ENCODE data around the gene TMEM39B. TPM values are rescaled to one million over a fixed set of nuclear protein-coding genes. Genes with fewer than 3 reads are reported as not detected.
"Not testable (repeated sequence)": the region's sequence is repeated elsewhere in the genome, so short reads cannot be mapped to it uniquely, and the experiment has no call there.

The TMEM39B gene
- total RNA-seq, 4 donors from 2014 or later, result 2.9 to 6.1 (median 4.8) TPM

- TF ChIP-seq POLR2AphosphoS5 (IDR thresholded peaks at IDR 0.05) (no peak), POLR2A (IDR thresholded peaks at IDR 0.05; ENCODE audit: low read depth) (no peak), CTCF (IDR thresholded peaks at IDR 0.05) (no peak), EP300 (IDR thresholded peaks at IDR 0.05) (no peak)
- Histone ChIP-seq H3K36me3 (no peaks in the 10 kb centered on the region), H3K9me3 (no peaks in the 10 kb centered on the region), H3K4me3 (no peak overlapping the region), H3K4me1 (peaks cover 26 to 57% (median 48%) of the 10 kb centered on the region in 4 donors), H3K27ac (replicated peaks in 1 of 4) (no peak overlapping the region), H3K27me3 (no peaks in the 10 kb centered on the region)
- WGBS, result 68% methylated on average over 5 of the region's 5 CpGs
- DNase-seq (ENCODE audit: extremely low spot score), result no peak
- intact Hi-C loops (cut with DNase I), result no loop called here
These were observed 66.2 kb downstream of the TMEM39B start for GRCh38 chr1:32138965-32139364.

- no peak overlapping the region for H3K4me3 ChIP-seq
- no peaks in the 10 kb centered on the region for H3K27me3 ChIP-seq
- TF ChIP-seq POLR2A (IDR thresholded peaks at IDR 0.05; ENCODE audit: low read depth) (no peak), POLR2AphosphoS5 (IDR thresholded peaks at IDR 0.05) (peak in 1 of 2 donors; percentile 20)
- no peaks in the 10 kb centered on the region for H3K36me3 ChIP-seq
- peak; percentile 91 for DNase-seq (ENCODE audit: extremely low spot score)
- intact Hi-C loops (cut with DNase I), result no loop called here
- WGBS, result 48% methylated on average over 6 of the region's 6 CpGs
- peaks cover 0 to under 1% (median 0%) of the 10 kb centered on the region in 4 donors for H3K9me3 ChIP-seq
- peak overlapping the region; percentile 62 to 72 (median 66) for H3K27ac ChIP-seq (replicated peaks in 1 of 4)
- peaks cover 28 to 59% (median 46%) of the 10 kb centered on the region in 4 donors for H3K4me1 ChIP-seq
These were observed 69.9 kb downstream of the TMEM39B start for GRCh38 chr1:32142446-32143301.

GRCh38 chr1:32143302-32143695, 70.6 kb downstream of the TMEM39B start:
- H3K4me3 ChIP-seq; H3K9me3 ChIP-seq; intact Hi-C loops (cut with DNase I); H3K36me3 ChIP-seq; DNase-seq (ENCODE audit: extremely low spot score); H3K27me3 ChIP-seq: not testable (repeated sequence)
- peaks cover 28 to 59% (median 46%) of the 10 kb centered on the region in 4 donors for H3K4me1 ChIP-seq
- WGBS, result 84% methylated on average over 4 of the region's 4 CpGs
- peak overlapping the region; percentile 62 to 72 (median 66) for H3K27ac ChIP-seq (replicated peaks in 1 of 4)

GRCh38 chr1:32144033-32144432, 71.3 kb downstream of the TMEM39B start:
- no peak overlapping the region for H3K4me3 ChIP-seq
- H3K36me3 ChIP-seq, result no peaks in the 10 kb centered on the region
- intact Hi-C loops (cut with DNase I), result no loop called here
- peaks cover 0 to 5% (median 0%) of the 10 kb centered on the region in 4 donors for H3K9me3 ChIP-seq
- H3K27ac ChIP-seq (replicated peaks in 1 of 4), result no peak overlapping the region
- no peaks in the 10 kb centered on the region for H3K27me3 ChIP-seq
- peaks cover 27 to 54% (median 42%) of the 10 kb centered on the region in 4 donors for H3K4me1 ChIP-seq
- 86% methylated on average over 3 of the region's 3 CpGs for WGBS
- no peak for DNase-seq (ENCODE audit: extremely low spot score)
- TF ChIP-seq CTCF (IDR thresholded peaks at IDR 0.05) (no peak), POLR2A (IDR thresholded peaks at IDR 0.05; ENCODE audit: low read depth) (no peak), EP300 (IDR thresholded peaks at IDR 0.05) (no peak), POLR2AphosphoS5 (IDR thresholded peaks at IDR 0.05) (no peak)

GRCh38 chr1:32147799-32148198, 75.1 kb downstream of the TMEM39B start:
- H3K27me3 ChIP-seq; H3K9me3 ChIP-seq; H3K36me3 ChIP-seq; DNase-seq (ENCODE audit: extremely low spot score); H3K4me3 ChIP-seq; H3K27ac ChIP-seq (replicated peaks in 1 of 4); intact Hi-C loops (cut with DNase I): not testable (repeated sequence)
- peaks cover 19 to 40% (median 33%) of the 10 kb centered on the region in 4 donors for H3K4me1 ChIP-seq
- 99% methylated on average over 5 of the region's 5 CpGs for WGBS

- Histone ChIP-seq H3K27me3 (no peaks in the 10 kb centered on the region), H3K4me1 (peaks cover 8 to 22% (median 18%) of the 10 kb centered on the region in 4 donors), H3K27ac (replicated peaks in 1 of 4) (no peak overlapping the region), H3K36me3 (peaks cover 7 to 15% (median 12%) of the 10 kb centered on the region in 4 donors), H3K9me3 (peaks cover 0 to 5% (median 0%) of the 10 kb centered on the region in 4 donors), H3K4me3 (no peak overlapping the region)
- DNase-seq (ENCODE audit: extremely low spot score), result no peak
- intact Hi-C loops (cut with DNase I), result no loop called here
- WGBS, result 88% methylated on average over 9 of the region's 9 CpGs
- TF ChIP-seq CTCF (IDR thresholded peaks at IDR 0.05) (no peak), POLR2A (IDR thresholded peaks at IDR 0.05; ENCODE audit: low read depth) (no peak), EP300 (IDR thresholded peaks at IDR 0.05) (no peak), POLR2AphosphoS5 (IDR thresholded peaks at IDR 0.05) (no peak)
These were observed 78.1 kb downstream of the TMEM39B start for GRCh38 chr1:32150847-32151246.
